Activated gamma-delta T cell treated with anti-CD3 and anti-CD28 coated beads, Interleukin-2, amount 50 U/mL, for 16 hours (primary cell): ENCODE measurements around the gene WNK1.
"Not testable (repeated sequence)": the region's sequence is repeated elsewhere in the genome, so short reads cannot be mapped to it uniquely, and the experiment has no call there.

Experiments
- DNase-seq: peaks from one replicate; pipeline ENCODE4 v3.0.0-alpha.2; 2020; ENCODE audit warnings: low read depth

Gene WNK1

GRCh38 chr12:779745-780734 is 27.7 kb downstream of the WNK1 start:
- DNase-seq: no peak

- no peak for DNase-seq
Measured at GRCh38 chr12:780750-781379, 28.5 kb downstream of the WNK1 start.

- no peak for DNase-seq
Measured at GRCh38 chr12:785706-786105, 33.3 kb downstream of the WNK1 start.

GRCh38 chr12:788288-788687 is 35.9 kb downstream of the WNK1 start:
- DNase-seq: no peak

- not testable (repeated sequence) for DNase-seq
Measured at GRCh38 chr12:788762-789161, 36.4 kb downstream of the WNK1 start.

- DNase-seq: no peak
Measured at GRCh38 chr12:789852-790563, 37.6 kb downstream of the WNK1 start.

GRCh38 chr12:790608-791007 is 38.2 kb downstream of the WNK1 start:
- DNase-seq: no peak

- DNase-seq: no peak
Measured at GRCh38 chr12:793037-793436, 40.7 kb downstream of the WNK1 start.

- no peak for DNase-seq
Measured at GRCh38 chr12:793711-794110, 41.3 kb downstream of the WNK1 start.

- DNase-seq: peak; percentile 22
Measured at GRCh38 chr12:795305-795704, 42.9 kb downstream of the WNK1 start.

- DNase-seq: no peak
Measured at GRCh38 chr12:800401-800800, 48.0 kb downstream of the WNK1 start.

GRCh38 chr12:802242-803120 is 50.1 kb downstream of the WNK1 start:
- no peak for DNase-seq

GRCh38 chr12:805022-805632 is 52.7 kb downstream of the WNK1 start:
- no peak for DNase-seq

GRCh38 chr12:806200-806791 is 53.9 kb downstream of the WNK1 start:
- DNase-seq: no peak

GRCh38 chr12:807041-807735 is 54.8 kb downstream of the WNK1 start:
- no peak for DNase-seq

- no peak for DNase-seq
Measured at GRCh38 chr12:810116-810515, 57.7 kb downstream of the WNK1 start.

- DNase-seq: no peak
Measured at GRCh38 chr12:810671-811415, 58.5 kb downstream of the WNK1 start.

GRCh38 chr12:812950-813349 is 60.6 kb downstream of the WNK1 start:
- no peak for DNase-seq

GRCh38 chr12:817456-817855 is 65.1 kb downstream of the WNK1 start:
- DNase-seq: not testable (repeated sequence)
